GM12878 (cell line): ENCODE measurements around the gene LAMP1. TPM values are rescaled to one million over a fixed set of nuclear protein-coding genes. Genes with fewer than 3 reads are reported as not detected.

Source experiments
- ATAC-seq: fragments of 200-7000 bp; cut with Tn5 transposase; 3 replicates; pipeline ENCODE4 v1.9.1; 2020; ENCODE audit warnings: mild to moderate bottlenecking, moderate library complexity
- BruUV-seq: library from RNA; stranded (reverse); fragments of 400-500 nt; replicated peaks from 2 replicates; lab custom pipeline; 2021; lab: Mats Ljungman, UMichigan
- CTCF ChIA-PET: fragments of 300-600 bp; sonication (Branson Sonifier 250); formaldehyde crosslinking; extraction: SDS; loops from one replicate; lab custom pipeline; 2021; ENCODE audit warnings: inconsistent platforms; lab: Yijun Ruan, JAX
- POLR2A ChIA-PET: fragments of 350-600 bp; formaldehyde crosslinking; extraction: SDS; loops from one replicate; lab custom pipeline; 2021; ENCODE audit warnings: inconsistent platforms; lab: Charles Lee
- RAD21 ChIA-PET: fragments of 300-600 bp; sonication (Branson Sonifier 250); formaldehyde crosslinking; loops from one replicate; lab custom pipeline; 2023; ENCODE audit warnings: antibody characterized with exemption; ENCODE audit not compliant: unreplicated experiment; lab: Charles Lee
- SMC1A ChIA-PET: fragments of 300-600 bp; sonication (Branson Sonifier 250); formaldehyde crosslinking; loops from one replicate; lab custom pipeline; 2023; ENCODE audit not compliant: unreplicated experiment, uncharacterized antibody; lab: Charles Lee
- DNase-seq: peaks from one replicate; pipeline ENCODE4 v3.0.0-alpha.2; 2011; ENCODE audit warnings: low read depth, low spot score
- FAIRE-seq: peaks from 3 replicates; lab custom pipeline; 2011; peaks lifted over from hg19 to GRCh38; lab: Jason Lieb, UNC
- H2AFZ ChIP-seq: 2 replicates; pipeline ENCODE4 v1.6.0; 2011; ENCODE audit warnings: low read depth, low read length, control low read depth; ENCODE audit not compliant: control insufficient read depth
- H3K27ac ChIP-seq: 2 replicates; pipeline ENCODE4 v1.5.1; 2011; ENCODE audit warnings: control low read depth; ENCODE audit not compliant: control insufficient read depth, insufficient read depth
- H3K27me3 ChIP-seq, 2 experiments: replicated peaks in 1 of 2; 2 replicates each; pipeline versions ENCODE4 v1.6.0 to v1.6.1; 2011; ENCODE audit warnings: low read length in 1 of 2; ENCODE audit not compliant: control insufficient read depth in 2 of 2, insufficient read depth in 2 of 2
- H3K36me3 ChIP-seq, 2 experiments: 2 replicates each; pipeline ENCODE4 v1.5.1; 2011; ENCODE audit warnings: low read length in 1 of 2; ENCODE audit not compliant: control insufficient read depth in 2 of 2, insufficient read depth in 2 of 2
- H3K4me1 ChIP-seq: 2 replicates; pipeline ENCODE4 v1.6.1; 2011; ENCODE audit warnings: mild to moderate bottlenecking, low read length, moderate library complexity, mixed read lengths; ENCODE audit not compliant: control insufficient read depth, insufficient read depth
- H3K4me2 ChIP-seq: 2 replicates; pipeline ENCODE4 v1.6.0; 2011; ENCODE audit warnings: control low read depth; ENCODE audit not compliant: control insufficient read depth, insufficient read depth
- H3K4me3 ChIP-seq: fragments of 200-600 bp; sonication (generic); 2 replicates; pipeline ENCODE4 v1.5.1; 2016
- H3K79me2 ChIP-seq: 2 replicates; pipeline ENCODE4 v1.6.0; 2011; ENCODE audit warnings: low read length; ENCODE audit not compliant: control insufficient read depth, insufficient read depth
- H3K9ac ChIP-seq: 2 replicates; pipeline ENCODE4 v1.8.0; 2011; ENCODE audit warnings: low read length, control low read depth, mixed read lengths; ENCODE audit not compliant: control insufficient read depth, insufficient read depth
- H3K9me3 ChIP-seq: replicated peaks from 3 replicates; pipeline ENCODE4 v1.5.1; 2011; ENCODE audit warnings: mild to moderate bottlenecking, low read length; ENCODE audit not compliant: control insufficient read depth, insufficient read depth
- H4K20me1 ChIP-seq: 2 replicates; pipeline ENCODE4 v1.6.0; 2011; ENCODE audit not compliant: control insufficient read depth, insufficient read depth
- BACH1 ChIP-seq: fragments of 450-650 bp; IDR thresholded peaks from 2 replicates; pipeline ENCODE4 v1.6.1; 2017; ENCODE audit warnings: mild to moderate bottlenecking, borderline replicate concordance
- BHLHE40 ChIP-seq, 2 experiments: fragments of 450-650 bp in 1 of 2; IDR thresholded peaks; 2 replicates each; pipeline ENCODE4 v1.6.1; 2011 to 2017; ENCODE audit warnings: low read depth in 2 of 2, borderline replicate concordance in 1 of 2, improper control_type of control experiment in 1 of 2, low read length in 1 of 2, mild to moderate bottlenecking in 1 of 2
- BMI1 ChIP-seq: fragments of 450-650 bp; IDR thresholded peaks from 2 replicates; pipeline ENCODE4 v1.6.1; 2016; ENCODE audit warnings: mild to moderate bottlenecking, moderate library complexity, borderline replicate concordance
- HDGF ChIP-seq: fragments of 450-650 bp; IDR thresholded peaks from 2 replicates; pipeline ENCODE4 v1.6.1; 2016; ENCODE audit warnings: antibody characterized with exemption
- JUNB ChIP-seq: IDR thresholded peaks from 2 replicates; pipeline ENCODE4 v1.6.1; 2016; ENCODE audit warnings: antibody characterized with exemption, mild to moderate bottlenecking
- PAX5 ChIP-seq: IDR thresholded peaks from 2 replicates; pipeline ENCODE4 v1.6.1; 2011; ENCODE audit warnings: low read depth, low read length, borderline replicate concordance
- RCOR1 ChIP-seq: conservative IDR thresholded peaks from 2 replicates; pipeline ENCODE4 v1.6.1; 2012; ENCODE audit warnings: low read depth, low read length, improper control_type of control experiment
- YBX1 ChIP-seq: fragments of 450-650 bp; IDR thresholded peaks from 2 replicates; pipeline ENCODE4 v1.6.1; 2016; ENCODE audit warnings: antibody characterized with exemption
- ZNF217 ChIP-seq: fragments of 450-650 bp; IDR thresholded peaks from 2 replicates; pipeline ENCODE4 v1.6.1; 2017; ENCODE audit warnings: antibody characterized with exemption, mild to moderate bottlenecking
- WGBS: methylation state at CpG from one replicate; pipeline ENCODE4 v1.1.6; 2016; ENCODE audit warnings: low lambda C conversion rate; ENCODE audit not compliant: insufficient replicate concordance, insufficient coverage; ENCODE audit errors: missing lambda C conversion rate; 5-methylcytosine and 5-hydroxymethylcytosine counted together
- in situ Hi-C: fragments of 300-500 bp; cut with MboI; formaldehyde crosslinking; loops from 9 replicates; pipeline ENCODE4 v1.14.3; 2018; ENCODE audit warnings: mixed read lengths
- intact Hi-C: fragments of 100-400 bp; cut with micrococcal nuclease; formaldehyde crosslinking; loops from one replicate; pipeline ENCODE4 v1.14.2; 2022; ENCODE audit not compliant: unreplicated experiment
- polyA plus RNA-seq, 11 experiments: library from polyadenylated mRNA; depleted of rRNA in 4 of 11; unstranded in 6 of 11; stranded (reverse) in 5 of 11; fragments of >200 nt; fragmentation: Nextera tagmentation in 4 of 11; fragmentation: Illumina TruSeq in 1 of 11; extraction: Ambion mirVana in 4 of 11; extraction: Trizol in 1 of 11; gene quantifications; 1 replicate in 1 of 11; 2 replicates in 10 of 11; pipeline versions ENCODE4 v1.2.1 to v1.2.3, GENCODE V29; 2011 to 2016; ENCODE audit warnings: inconsistent platforms in 2 of 11, missing spikeins in 2 of 11, low read depth in 1 of 11
- total RNA-seq, 4 experiments: library from RNA; depleted of rRNA in 3 of 4; stranded (reverse); fragments of >200 nt in 3 of 4; fragmentation: Illumina TruSeq in 1 of 4; extraction: Trizol in 1 of 4; gene quantifications; 2 replicates each; pipeline versions ENCODE4 v1.2.1 to v1.2.3, GENCODE V29; 2013 to 2021
- TF ChIP-seq, protein P1 (sequence below): fragments of 450-650 bp; IDR thresholded peaks from 2 replicates; pipeline ENCODE4 v1.6.1; 2017; ENCODE audit warnings: borderline replicate concordance
- TF ChIP-seq, protein P2 (sequence below): fragments of 450-650 bp; IDR thresholded peaks from 2 replicates; pipeline ENCODE4 v1.6.1; 2018; ENCODE audit warnings: borderline replicate concordance, mild to moderate bottlenecking; ENCODE audit not compliant: partially characterized antibody

LAMP1 gene
- total and polyA plus RNA-seq, 10 of the 15 experiments (the other 5 are each of a cell fraction or from before 2014, with no cell fraction given) = 2.5 to 83.0 (median 32.7) TPM

GRCh38 chr13:113358653-113359190 is 61.7 kb downstream of the LAMP1 start:
- in situ Hi-C loops = no loop called here
- ATAC-seq = no peak
- no peaks in the 10 kb centered on the region for H3K79me2 ChIP-seq
- no peak for DNase-seq
- intact Hi-C loops = no loop called here
- 26% methylated on average over 6 of the region's 6 CpGs for WGBS
- H3K9ac ChIP-seq = no peak overlapping the region
- H3K4me2 ChIP-seq = no peak overlapping the region
- no peak overlapping the region for H3K4me3 ChIP-seq
- H2AFZ ChIP-seq = no peak overlapping the region
- BruUV-seq = no TSS peak
- no peaks in the 10 kb centered on the region for H3K9me3 ChIP-seq
- RAD21 ChIA-PET = no interaction called here
- CTCF ChIA-PET = no interaction called here
- no peaks in the 10 kb centered on the region for H4K20me1 ChIP-seq
- SMC1A ChIA-PET = no interaction called here
- no peak for FAIRE-seq
- peaks cover 0 to 5% of the 10 kb centered on the region in 2 experiments; a peak in 3 of 4 replicates for H3K27me3 ChIP-seq
- no peak for TF ChIP-seq BMI1
- TF ChIP-seq, protein P1, sequence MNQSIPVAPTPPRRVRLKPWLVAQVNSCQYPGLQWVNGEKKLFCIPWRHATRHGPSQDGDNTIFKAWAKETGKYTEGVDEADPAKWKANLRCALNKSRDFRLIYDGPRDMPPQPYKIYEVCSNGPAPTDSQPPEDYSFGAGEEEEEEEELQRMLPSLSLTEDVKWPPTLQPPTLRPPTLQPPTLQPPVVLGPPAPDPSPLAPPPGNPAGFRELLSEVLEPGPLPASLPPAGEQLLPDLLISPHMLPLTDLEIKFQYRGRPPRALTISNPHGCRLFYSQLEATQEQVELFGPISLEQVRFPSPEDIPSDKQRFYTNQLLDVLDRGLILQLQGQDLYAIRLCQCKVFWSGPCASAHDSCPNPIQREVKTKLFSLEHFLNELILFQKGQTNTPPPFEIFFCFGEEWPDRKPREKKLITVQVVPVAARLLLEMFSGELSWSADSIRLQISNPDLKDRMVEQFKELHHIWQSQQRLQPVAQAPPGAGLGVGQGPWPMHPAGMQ = no peak
- no peak for TF ChIP-seq JUNB
- TF ChIP-seq PAX5 = no peak
- no peak for TF ChIP-seq YBX1
- no peak for TF ChIP-seq HDGF
- TF ChIP-seq, protein P2, sequence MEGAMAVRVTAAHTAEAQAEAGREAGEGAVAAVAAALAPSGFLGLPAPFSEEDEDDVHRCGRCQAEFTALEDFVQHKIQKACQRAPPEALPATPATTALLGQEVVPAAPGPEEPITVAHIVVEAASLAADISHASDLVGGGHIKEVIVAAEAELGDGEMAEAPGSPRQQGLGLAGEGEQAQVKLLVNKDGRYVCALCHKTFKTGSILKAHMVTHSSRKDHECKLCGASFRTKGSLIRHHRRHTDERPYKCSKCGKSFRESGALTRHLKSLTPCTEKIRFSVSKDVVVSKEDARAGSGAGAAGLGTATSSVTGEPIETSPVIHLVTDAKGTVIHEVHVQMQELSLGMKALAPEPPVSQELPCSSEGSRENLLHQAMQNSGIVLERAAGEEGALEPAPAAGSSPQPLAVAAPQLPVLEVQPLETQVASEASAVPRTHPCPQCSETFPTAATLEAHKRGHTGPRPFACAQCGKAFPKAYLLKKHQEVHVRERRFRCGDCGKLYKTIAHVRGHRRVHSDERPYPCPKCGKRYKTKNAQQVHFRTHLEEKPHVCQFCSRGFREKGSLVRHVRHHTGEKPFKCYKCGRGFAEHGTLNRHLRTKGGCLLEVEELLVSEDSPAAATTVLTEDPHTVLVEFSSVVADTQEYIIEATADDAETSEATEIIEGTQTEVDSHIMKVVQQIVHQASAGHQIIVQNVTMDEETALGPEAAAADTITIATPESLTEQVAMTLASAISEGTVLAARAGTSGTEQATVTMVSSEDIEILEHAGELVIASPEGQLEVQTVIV = no peak
- no peak for TF ChIP-seq RCOR1
- no peak for TF ChIP-seq BHLHE40 (IDR thresholded peaks at IDR 0.05; ENCODE audit: borderline replicate concordance in 1 of 2, low read depth in 2 of 2, low read length in 1 of 2)
- TF ChIP-seq BACH1 = no peak
- TF ChIP-seq ZNF217 = no peak
- no peaks in the 10 kb centered on the region for H3K36me3 ChIP-seq
- H3K4me1 ChIP-seq = no peaks in the 10 kb centered on the region
- no peak overlapping the region for H3K27ac ChIP-seq
- POLR2A ChIA-PET = no interaction called here
